ENCODE measurements around the gene GRIA4.

DNA sequence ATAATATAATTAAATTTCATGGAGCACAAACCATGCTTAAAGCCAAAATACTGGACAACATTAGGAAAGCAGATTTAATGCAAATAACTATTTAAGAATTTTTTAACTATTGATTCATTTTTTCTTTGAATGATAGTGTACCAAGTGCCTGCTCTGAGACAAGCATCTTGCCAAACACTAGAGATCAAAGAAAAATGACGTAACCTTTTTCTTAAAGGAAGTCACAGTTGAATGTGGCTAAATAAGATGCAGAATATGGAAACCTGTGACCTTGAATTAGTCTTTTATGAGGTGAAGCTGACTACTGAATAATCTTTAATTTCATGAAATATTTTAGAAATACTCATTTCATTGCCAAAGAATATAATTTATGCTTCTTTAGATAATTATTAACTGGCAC is 308.2 kb downstream of the GRIA4 start:
- TF ChIP-seq, protein P1, sequence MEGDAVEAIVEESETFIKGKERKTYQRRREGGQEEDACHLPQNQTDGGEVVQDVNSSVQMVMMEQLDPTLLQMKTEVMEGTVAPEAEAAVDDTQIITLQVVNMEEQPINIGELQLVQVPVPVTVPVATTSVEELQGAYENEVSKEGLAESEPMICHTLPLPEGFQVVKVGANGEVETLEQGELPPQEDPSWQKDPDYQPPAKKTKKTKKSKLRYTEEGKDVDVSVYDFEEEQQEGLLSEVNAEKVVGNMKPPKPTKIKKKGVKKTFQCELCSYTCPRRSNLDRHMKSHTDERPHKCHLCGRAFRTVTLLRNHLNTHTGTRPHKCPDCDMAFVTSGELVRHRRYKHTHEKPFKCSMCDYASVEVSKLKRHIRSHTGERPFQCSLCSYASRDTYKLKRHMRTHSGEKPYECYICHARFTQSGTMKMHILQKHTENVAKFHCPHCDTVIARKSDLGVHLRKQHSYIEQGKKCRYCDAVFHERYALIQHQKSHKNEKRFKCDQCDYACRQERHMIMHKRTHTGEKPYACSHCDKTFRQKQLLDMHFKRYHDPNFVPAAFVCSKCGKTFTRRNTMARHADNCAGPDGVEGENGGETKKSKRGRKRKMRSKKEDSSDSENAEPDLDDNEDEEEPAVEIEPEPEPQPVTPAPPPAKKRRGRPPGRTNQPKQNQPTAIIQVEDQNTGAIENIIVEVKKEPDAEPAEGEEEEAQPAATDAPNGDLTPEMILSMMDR (IDR thresholded peaks at IDR 0.05; ENCODE audit: poor library complexity) = no peak
- no peak for TF ChIP-seq EZH2phosphoT487 (IDR thresholded peaks at IDR 0.05; ENCODE audit: low read depth, severe bottlenecking, unreplicated experiment)
- no peak for TF ChIP-seq EZH2 (IDR thresholded peaks at IDR 0.05; ENCODE audit: borderline replicate concordance)
